Measurements from ENCODE around the gene RIPK4. TPM values are rescaled to one million over a fixed set of nuclear protein-coding genes. Genes with fewer than 3 reads are reported as not detected.

The RIPK4 gene
- total RNA-seq, 1 donor from 2014 or later, result not detected

DNA sequence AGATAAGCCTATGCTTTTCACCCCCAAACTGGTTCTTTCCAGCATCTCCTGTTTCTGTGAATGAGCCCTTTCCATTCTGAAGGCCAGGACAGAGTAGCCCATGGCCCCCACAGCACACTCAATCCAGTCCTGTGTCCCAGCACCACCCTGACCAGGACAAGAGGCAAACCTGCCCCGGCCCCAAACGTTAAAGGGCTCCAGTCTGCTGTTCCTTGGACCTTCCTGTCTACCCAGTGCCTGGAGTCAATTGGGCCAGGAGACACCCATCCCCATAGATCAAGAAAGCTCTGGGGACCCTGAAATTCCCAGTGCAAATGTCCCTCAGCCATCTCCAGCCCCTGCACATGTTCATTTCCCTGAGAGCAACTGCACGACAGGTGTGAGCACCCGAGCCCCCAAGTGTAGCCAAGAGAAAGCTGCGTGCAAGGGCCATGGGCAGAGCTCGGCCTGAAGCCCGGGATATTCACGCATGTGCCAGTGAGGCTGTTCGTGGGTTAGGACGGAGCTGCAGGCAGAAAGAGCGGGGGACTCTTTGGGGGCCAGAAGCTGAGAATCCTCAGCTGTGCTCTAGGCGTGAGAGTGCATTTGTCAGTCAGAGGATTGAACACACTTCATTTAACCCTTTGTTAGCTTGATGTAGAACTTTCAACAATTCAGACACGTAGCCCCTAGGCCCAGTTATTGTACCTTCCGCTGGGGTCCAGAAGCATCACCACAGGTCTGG, 4.2 kb upstream of the RIPK4 start:
- intact Hi-C loops (cut with micrococcal nuclease), result no loop called here
- peaks cover 5% of the 10 kb centered on the region for H3K36me3 Mint-ChIP-seq (ENCODE audit: low read depth)
- no peak overlapping the region for H3K27ac Mint-ChIP-seq
- peaks cover 73% of the 10 kb centered on the region for H3K27me3 Mint-ChIP-seq (ENCODE audit: low read depth)
- no peak overlapping the region for H3K4me3 Mint-ChIP-seq (ENCODE audit: low read depth)
- H3K9me3 Mint-ChIP-seq, result no peaks in the 10 kb centered on the region
- H3K4me1 Mint-ChIP-seq (ENCODE audit: low read depth), result peaks cover 21% of the 10 kb centered on the region
- DNase-seq (ENCODE audit: low spot score), result no peak

DNA sequence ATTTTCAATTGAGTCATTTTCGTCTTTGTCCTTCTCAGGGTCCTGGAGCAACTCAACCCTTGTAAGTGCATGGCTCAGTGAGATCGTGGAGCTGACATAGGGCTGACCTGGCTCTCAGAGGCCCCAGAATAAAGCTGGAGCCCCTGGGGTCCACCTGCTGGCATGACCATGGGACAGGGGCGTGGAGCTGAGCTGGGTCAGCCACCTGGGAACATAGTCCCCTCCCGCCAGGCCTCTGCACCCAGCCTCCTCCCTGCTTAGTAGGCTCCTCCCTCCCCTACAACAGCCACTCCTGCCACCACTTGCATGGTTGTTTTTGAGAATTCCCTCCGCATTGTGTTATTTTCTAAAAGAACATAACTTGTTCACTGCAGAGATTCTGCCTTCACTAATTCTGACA, 3.1 kb upstream of the RIPK4 start:
- intact Hi-C loops (cut with micrococcal nuclease), result no loop called here
- Mint-ChIP-seq H3K27me3 (ENCODE audit: low read depth) (peaks cover 73% of the 10 kb centered on the region), H3K36me3 (ENCODE audit: low read depth) (peaks cover 5% of the 10 kb centered on the region), H3K27ac (no peak overlapping the region), H3K9me3 (no peaks in the 10 kb centered on the region), H3K4me3 (ENCODE audit: low read depth) (no peak overlapping the region), H3K4me1 (ENCODE audit: low read depth) (peaks cover 21% of the 10 kb centered on the region)
- DNase-seq (ENCODE audit: low spot score), result no peak

DNA sequence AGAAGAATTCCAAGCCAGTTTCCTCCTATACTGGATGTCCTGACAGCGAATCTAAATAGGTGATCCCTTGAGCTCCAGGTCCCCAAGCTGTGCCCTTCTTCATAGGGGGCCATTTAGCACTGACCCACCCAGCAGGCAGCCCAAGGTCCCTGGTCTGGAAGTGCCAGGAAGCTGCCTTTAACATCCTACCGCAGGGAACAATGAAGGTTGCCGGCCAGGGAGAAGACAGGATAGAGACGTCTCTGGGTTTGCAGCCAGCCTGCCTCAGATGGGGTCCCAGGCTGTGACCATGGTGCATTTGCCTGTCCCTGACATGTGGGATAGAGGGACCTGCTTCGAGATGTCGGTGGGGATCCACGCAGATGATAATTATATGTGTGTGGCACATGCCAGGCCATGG, 2.7 kb upstream of the RIPK4 start:
- H3K36me3 Mint-ChIP-seq (ENCODE audit: low read depth), result peaks cover 5% of the 10 kb centered on the region
- no peaks in the 10 kb centered on the region for H3K9me3 Mint-ChIP-seq
- H3K27me3 Mint-ChIP-seq (ENCODE audit: low read depth), result peaks cover 73% of the 10 kb centered on the region
- intact Hi-C loops (cut with micrococcal nuclease), result no loop called here
- peaks cover 21% of the 10 kb centered on the region for H3K4me1 Mint-ChIP-seq (ENCODE audit: low read depth)
- no peak overlapping the region for H3K27ac Mint-ChIP-seq
- DNase-seq (ENCODE audit: low spot score), result no peak
- no peak overlapping the region for H3K4me3 Mint-ChIP-seq (ENCODE audit: low read depth)

GRCh38 chr21:41769111-41769510, 2.3 kb upstream of the RIPK4 start:
- intact Hi-C loops (cut with micrococcal nuclease), result no loop called here
- no peak overlapping the region for H3K27ac Mint-ChIP-seq
- no peaks in the 10 kb centered on the region for H3K9me3 Mint-ChIP-seq
- peak overlapping the region; percentile 54 for H3K4me3 Mint-ChIP-seq (ENCODE audit: low read depth)
- H3K27me3 Mint-ChIP-seq (ENCODE audit: low read depth), result peaks cover 74% of the 10 kb centered on the region
- H3K36me3 Mint-ChIP-seq (ENCODE audit: low read depth), result peaks cover 5% of the 10 kb centered on the region
- no peak for DNase-seq (ENCODE audit: low spot score)
- peaks cover 21% of the 10 kb centered on the region for H3K4me1 Mint-ChIP-seq (ENCODE audit: low read depth)

DNA sequence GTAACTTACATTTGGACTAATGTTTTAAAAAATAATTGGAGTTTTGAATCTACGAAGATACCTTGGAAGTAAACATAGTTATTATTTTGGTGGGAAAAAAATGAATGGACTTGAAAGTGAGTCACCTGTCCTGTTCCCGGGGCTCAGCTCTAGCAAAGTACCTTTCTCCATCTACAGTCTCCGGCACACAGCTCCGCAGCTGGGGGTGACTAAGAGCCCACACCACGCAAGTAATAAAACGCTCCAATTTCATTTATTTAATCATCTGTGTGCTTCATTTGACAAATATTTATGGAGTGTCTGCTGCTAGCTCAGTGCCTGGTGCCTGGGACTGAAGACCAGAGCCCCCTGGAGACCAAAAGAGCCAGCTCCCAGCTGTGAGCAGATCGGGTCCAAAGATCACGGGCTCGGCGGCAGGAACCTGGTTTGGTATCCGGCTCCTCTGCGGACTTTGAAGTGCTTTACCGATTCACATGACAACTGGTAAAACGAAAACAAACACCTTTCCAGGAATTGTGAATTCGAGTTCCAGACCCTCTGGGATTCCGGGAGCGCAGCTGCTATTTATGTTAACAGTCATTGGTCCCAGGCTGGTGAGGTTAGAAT, 1.7 kb upstream of the RIPK4 start:
- H3K4me1 Mint-ChIP-seq (ENCODE audit: low read depth), result peaks cover 21% of the 10 kb centered on the region
- no peak for DNase-seq (ENCODE audit: low spot score)
- H3K27ac Mint-ChIP-seq, result no peak overlapping the region
- H3K36me3 Mint-ChIP-seq (ENCODE audit: low read depth), result peaks cover 5% of the 10 kb centered on the region
- peaks cover 74% of the 10 kb centered on the region for H3K27me3 Mint-ChIP-seq (ENCODE audit: low read depth)
- intact Hi-C loops (cut with micrococcal nuclease), result no loop called here
- H3K9me3 Mint-ChIP-seq, result no peaks in the 10 kb centered on the region
- H3K4me3 Mint-ChIP-seq (ENCODE audit: low read depth), result peak overlapping the region; percentile 54

DNA sequence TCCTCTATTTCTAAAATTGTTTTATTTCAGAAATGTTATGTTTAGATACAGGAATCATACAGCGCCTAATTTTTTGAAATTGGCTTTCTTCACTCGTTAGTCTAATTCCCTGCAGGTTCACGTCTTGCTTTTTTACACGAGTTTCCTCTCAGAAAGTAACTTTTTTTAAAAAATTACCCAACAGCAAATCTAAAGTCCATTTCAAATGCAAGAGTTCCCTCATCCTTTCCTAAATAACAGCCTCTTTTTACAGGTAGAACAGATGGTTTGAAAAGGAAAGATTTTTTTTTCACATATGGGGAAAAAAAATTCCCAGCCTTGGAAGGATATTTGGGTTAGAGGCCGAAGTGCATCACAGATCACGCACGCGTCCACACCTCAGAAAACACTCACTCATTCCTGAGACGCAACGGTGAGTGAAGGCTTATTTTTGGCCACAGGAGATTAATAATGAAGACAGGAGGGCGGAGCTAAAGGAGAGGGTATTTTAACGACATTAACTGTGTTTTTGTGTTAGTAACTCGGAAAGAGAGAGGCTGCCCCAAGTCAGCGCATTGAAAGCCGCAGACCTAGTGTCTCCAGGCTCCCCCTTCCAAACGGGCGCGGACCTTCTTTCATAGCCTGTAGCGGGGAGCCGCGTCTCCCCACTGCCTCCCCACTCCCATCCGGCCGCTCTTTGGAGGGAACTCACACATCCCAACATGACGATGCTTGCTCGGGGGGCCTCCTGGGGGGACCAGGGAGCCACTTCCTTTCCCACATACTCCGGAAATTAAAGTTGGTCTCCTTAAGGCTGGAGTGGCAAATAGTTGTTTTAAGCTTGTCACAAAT, 969 bp upstream of the RIPK4 start:
- peaks cover 5% of the 10 kb centered on the region for H3K36me3 Mint-ChIP-seq (ENCODE audit: low read depth)
- peaks cover 21% of the 10 kb centered on the region for H3K4me1 Mint-ChIP-seq (ENCODE audit: low read depth)
- intact Hi-C loops (cut with micrococcal nuclease), result no loop called here
- H3K27me3 Mint-ChIP-seq (ENCODE audit: low read depth), result peaks cover 79% of the 10 kb centered on the region
- no peaks in the 10 kb centered on the region for H3K9me3 Mint-ChIP-seq
- no peak for DNase-seq (ENCODE audit: low spot score)
- H3K4me3 Mint-ChIP-seq (ENCODE audit: low read depth), result peak overlapping the region; percentile 71
- no peak overlapping the region for H3K27ac Mint-ChIP-seq

GRCh38 chr21:41765973-41766882, 624 bp downstream of the RIPK4 start:
- DNase-seq (ENCODE audit: low spot score), result no peak
- Mint-ChIP-seq H3K36me3 (ENCODE audit: low read depth) (peaks cover 5% of the 10 kb centered on the region), H3K4me1 (ENCODE audit: low read depth) (peaks cover 23% of the 10 kb centered on the region), H3K27me3 (ENCODE audit: low read depth) (peaks cover 87% of the 10 kb centered on the region), H3K27ac (no peak overlapping the region), H3K9me3 (no peaks in the 10 kb centered on the region), H3K4me3 (ENCODE audit: low read depth) (no peak overlapping the region)
- intact Hi-C loops (cut with micrococcal nuclease), result no loop called here

DNA sequence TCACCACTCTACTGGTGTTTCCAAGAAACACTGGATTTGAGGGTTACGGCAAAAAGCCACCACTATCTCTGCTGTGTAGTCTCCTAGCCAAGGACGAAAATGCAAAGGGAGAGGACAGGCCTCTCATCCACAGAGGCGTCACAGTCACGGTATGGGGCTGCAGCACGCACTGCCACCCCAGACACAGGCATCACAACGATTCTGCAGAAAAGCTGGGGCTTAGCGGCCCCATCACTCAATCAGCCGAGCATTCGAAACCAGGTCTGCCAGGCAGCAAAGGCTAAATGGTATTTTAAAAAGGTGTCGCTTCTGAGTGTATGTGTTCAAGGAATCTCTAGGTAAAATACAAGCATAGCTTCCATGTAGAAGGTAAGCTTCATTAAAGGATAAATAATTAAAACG, 1.4 kb downstream of the RIPK4 start:
- DNase-seq (ENCODE audit: low spot score), result no peak
- peaks cover 86% of the 10 kb centered on the region for H3K27me3 Mint-ChIP-seq (ENCODE audit: low read depth)
- intact Hi-C loops (cut with micrococcal nuclease), result no loop called here
- peaks cover 5% of the 10 kb centered on the region for H3K36me3 Mint-ChIP-seq (ENCODE audit: low read depth)
- H3K9me3 Mint-ChIP-seq, result no peaks in the 10 kb centered on the region
- H3K27ac Mint-ChIP-seq, result no peak overlapping the region
- peaks cover 24% of the 10 kb centered on the region for H3K4me1 Mint-ChIP-seq (ENCODE audit: low read depth)
- no peak overlapping the region for H3K4me3 Mint-ChIP-seq (ENCODE audit: low read depth)

GRCh38 chr21:41764558-41765419, 2.1 kb downstream of the RIPK4 start:
- Mint-ChIP-seq H3K36me3 (ENCODE audit: low read depth) (peaks cover 5% of the 10 kb centered on the region), H3K9me3 (no peaks in the 10 kb centered on the region), H3K4me1 (ENCODE audit: low read depth) (peaks cover 24% of the 10 kb centered on the region), H3K27me3 (ENCODE audit: low read depth) (peaks cover 85% of the 10 kb centered on the region), H3K27ac (no peak overlapping the region), H3K4me3 (ENCODE audit: low read depth) (no peak overlapping the region)
- DNase-seq (ENCODE audit: low spot score), result no peak
- intact Hi-C loops (cut with micrococcal nuclease), result no loop called here

DNA sequence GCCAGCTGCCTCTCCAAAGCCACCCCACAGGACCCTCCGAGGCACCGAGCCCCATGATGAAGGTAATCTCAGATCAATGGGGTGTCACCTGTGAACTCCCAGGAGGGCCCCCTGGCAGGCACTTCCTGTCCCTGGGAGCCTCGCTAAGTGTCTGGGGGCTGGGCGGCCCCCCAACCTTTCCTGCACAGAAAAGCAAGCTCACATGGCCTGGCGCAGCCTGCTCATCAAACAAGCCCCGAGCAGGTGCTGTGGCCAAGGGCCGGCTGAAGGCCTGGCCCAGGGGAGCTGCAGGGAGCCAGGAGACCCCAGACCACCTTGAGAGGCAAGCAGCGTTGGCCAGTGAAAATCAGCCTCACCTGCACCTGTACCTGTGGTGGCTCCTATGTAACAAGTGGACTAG, 2.9 kb downstream of the RIPK4 start:
- Mint-ChIP-seq H3K4me1 (ENCODE audit: low read depth) (peaks cover 22% of the 10 kb centered on the region), H3K36me3 (ENCODE audit: low read depth) (peaks cover 5% of the 10 kb centered on the region), H3K27ac (no peak overlapping the region), H3K27me3 (ENCODE audit: low read depth) (peaks cover 77% of the 10 kb centered on the region), H3K9me3 (no peaks in the 10 kb centered on the region), H3K4me3 (ENCODE audit: low read depth) (no peak overlapping the region)
- intact Hi-C loops (cut with micrococcal nuclease), result no loop called here
- no peak for DNase-seq (ENCODE audit: low spot score)

GRCh38 chr21:41763398-41763931, 3.4 kb downstream of the RIPK4 start:
- H3K4me1 Mint-ChIP-seq (ENCODE audit: low read depth), result peaks cover 17% of the 10 kb centered on the region
- peaks cover 5% of the 10 kb centered on the region for H3K36me3 Mint-ChIP-seq (ENCODE audit: low read depth)
- intact Hi-C loops (cut with micrococcal nuclease), result no loop called here
- no peak overlapping the region for H3K27ac Mint-ChIP-seq
- H3K4me3 Mint-ChIP-seq (ENCODE audit: low read depth), result no peak overlapping the region
- no peaks in the 10 kb centered on the region for H3K9me3 Mint-ChIP-seq
- no peak for DNase-seq (ENCODE audit: low spot score)
- peaks cover 72% of the 10 kb centered on the region for H3K27me3 Mint-ChIP-seq (ENCODE audit: low read depth)
